ENCODE results near the gene HDAC9.
"Not testable (repeated sequence)": the region's sequence is repeated elsewhere in the genome, so short reads cannot be mapped to it uniquely, and the experiment has no call there.

The HDAC9 gene

DNA sequence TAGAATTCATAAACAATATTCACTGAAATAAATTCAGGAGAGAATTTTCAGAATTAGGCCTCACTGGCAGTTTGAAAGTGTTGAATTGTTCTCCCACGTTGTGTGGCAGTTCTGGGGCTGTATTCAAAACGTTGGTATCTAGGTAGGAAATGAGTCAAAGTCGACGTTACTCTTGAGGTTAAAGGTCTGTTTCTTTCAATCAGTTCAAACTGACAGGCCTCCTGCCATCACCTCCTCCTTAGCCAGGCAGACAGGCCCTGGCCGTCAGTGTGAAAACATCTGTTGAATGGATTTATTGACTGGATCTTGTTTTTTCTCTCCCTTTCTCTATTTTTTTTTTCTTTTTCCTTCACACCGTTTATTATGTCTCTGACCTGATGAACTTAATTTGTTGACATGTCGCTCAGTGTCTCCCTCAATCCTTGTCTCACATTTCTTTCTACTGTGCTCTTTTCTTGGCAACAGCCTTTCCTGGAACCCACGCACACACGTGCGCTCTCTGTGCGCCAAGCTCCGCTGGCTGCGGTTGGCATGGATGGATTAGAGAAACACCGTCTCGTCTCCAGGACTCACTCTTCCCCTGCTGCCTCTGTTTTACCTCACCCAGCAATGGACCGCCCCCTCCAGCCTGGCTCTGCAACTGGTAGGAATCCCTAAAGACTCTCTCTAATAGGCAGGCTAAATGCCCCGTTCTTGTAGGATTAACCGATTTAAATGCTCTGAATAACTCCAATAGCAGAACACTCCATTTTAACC is 231.7 kb downstream of the HDAC9 start:
- no peaks in the 10 kb centered on the region for H3F3A ChIP-seq (ENCODE audit: insufficient read depth)
- no peak overlapping the region for H3K4me3 ChIP-seq (ENCODE audit: insufficient read depth, low read length, poor library complexity, severe bottlenecking)
- no peak overlapping the region for H2AFZ ChIP-seq (ENCODE audit: low read depth, low read length, severe bottlenecking)
- no peaks in the 10 kb centered on the region for H3K27me3 ChIP-seq (ENCODE audit: low read length)
- no peaks in the 10 kb centered on the region for H3K9me2 ChIP-seq (replicated peaks; ENCODE audit: insufficient read depth, low read length)
- H3K4me2 ChIP-seq (ENCODE audit: low read depth, low read length, poor library complexity, severe bottlenecking): no peak overlapping the region
- H4K20me1 ChIP-seq (ENCODE audit: low read depth, low read length): no peaks in the 10 kb centered on the region
- H3K9ac ChIP-seq (ENCODE audit: low read length): no peak overlapping the region
- no peaks in the 10 kb centered on the region for H3K9me3 ChIP-seq (ENCODE audit: insufficient read depth, low read length)
- no peaks in the 10 kb centered on the region for H3K79me2 ChIP-seq (ENCODE audit: insufficient read depth, low read length)
- TF ChIP-seq EZH2phosphoT487 (conservative IDR thresholded peaks at IDR 0.05; ENCODE audit: low read length): no peak
- TF ChIP-seq, protein P1, sequence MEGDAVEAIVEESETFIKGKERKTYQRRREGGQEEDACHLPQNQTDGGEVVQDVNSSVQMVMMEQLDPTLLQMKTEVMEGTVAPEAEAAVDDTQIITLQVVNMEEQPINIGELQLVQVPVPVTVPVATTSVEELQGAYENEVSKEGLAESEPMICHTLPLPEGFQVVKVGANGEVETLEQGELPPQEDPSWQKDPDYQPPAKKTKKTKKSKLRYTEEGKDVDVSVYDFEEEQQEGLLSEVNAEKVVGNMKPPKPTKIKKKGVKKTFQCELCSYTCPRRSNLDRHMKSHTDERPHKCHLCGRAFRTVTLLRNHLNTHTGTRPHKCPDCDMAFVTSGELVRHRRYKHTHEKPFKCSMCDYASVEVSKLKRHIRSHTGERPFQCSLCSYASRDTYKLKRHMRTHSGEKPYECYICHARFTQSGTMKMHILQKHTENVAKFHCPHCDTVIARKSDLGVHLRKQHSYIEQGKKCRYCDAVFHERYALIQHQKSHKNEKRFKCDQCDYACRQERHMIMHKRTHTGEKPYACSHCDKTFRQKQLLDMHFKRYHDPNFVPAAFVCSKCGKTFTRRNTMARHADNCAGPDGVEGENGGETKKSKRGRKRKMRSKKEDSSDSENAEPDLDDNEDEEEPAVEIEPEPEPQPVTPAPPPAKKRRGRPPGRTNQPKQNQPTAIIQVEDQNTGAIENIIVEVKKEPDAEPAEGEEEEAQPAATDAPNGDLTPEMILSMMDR (IDR thresholded peaks at IDR 0.05; ENCODE audit: insufficient read depth, low read length, poor library complexity, severe bottlenecking): no peak
- no peaks in the 10 kb centered on the region for H3K36me3 ChIP-seq (ENCODE audit: low read length)
- H3K27ac ChIP-seq (ENCODE audit: low read depth, low read length): no peak overlapping the region

DNA sequence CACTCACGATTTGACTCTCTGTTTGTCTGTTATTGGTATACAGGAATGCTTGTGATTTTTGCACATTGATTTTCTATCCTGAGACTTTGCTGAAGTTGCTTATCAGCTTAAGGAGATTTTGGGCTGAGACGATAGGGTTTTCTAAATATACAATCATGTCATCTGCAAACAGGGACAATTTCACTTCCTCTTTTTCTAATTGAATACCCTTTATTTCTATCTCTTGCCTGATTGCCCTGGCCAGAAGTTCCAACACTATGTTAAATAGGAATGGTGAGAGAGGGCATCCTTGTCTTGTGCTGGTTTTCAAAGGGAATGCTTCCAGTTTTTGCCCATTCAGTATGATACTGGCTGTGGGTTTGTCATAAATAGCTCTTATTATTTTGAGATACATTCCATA is 240.5 kb downstream of the HDAC9 start:
- H3F3A ChIP-seq (ENCODE audit: insufficient read depth); H3K4me2 ChIP-seq (ENCODE audit: low read depth, low read length, poor library complexity, severe bottlenecking); H3K9me2 ChIP-seq (replicated peaks; ENCODE audit: insufficient read depth, low read length); H3K79me2 ChIP-seq (ENCODE audit: insufficient read depth, low read length); H3K9ac ChIP-seq (ENCODE audit: low read length); H3K27me3 ChIP-seq (ENCODE audit: low read length); H3K36me3 ChIP-seq (ENCODE audit: low read length); H4K20me1 ChIP-seq (ENCODE audit: low read depth, low read length); H3K27ac ChIP-seq (ENCODE audit: low read depth, low read length); H3K9me3 ChIP-seq (ENCODE audit: insufficient read depth, low read length); H3K4me3 ChIP-seq (ENCODE audit: insufficient read depth, low read length, poor library complexity, severe bottlenecking); H2AFZ ChIP-seq (ENCODE audit: low read depth, low read length, severe bottlenecking): not testable (repeated sequence)

DNA sequence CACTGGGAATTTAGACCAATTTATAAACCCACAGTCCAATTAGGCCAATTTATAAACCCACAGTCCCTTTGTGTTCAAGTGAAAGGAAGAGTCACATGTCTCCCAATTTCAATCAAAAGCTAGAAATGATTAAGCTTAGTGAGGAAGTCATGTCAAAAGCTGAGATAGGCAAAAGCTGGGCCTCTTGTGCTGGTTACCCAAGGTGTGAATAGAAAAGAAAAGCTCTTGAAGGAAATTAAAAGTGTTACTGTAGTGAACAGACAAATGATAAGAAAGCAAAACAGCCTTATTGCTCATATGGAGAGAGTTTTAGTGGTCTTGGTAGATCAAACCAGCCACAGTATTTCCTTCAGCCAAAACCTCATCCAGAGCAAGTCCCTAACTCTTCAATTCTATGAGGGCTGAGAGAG is 245.0 kb downstream of the HDAC9 start:
- Histone ChIP-seq H3K9me3 (ENCODE audit: insufficient read depth, low read length) (no peaks in the 10 kb centered on the region), H3K4me2 (ENCODE audit: low read depth, low read length, poor library complexity, severe bottlenecking) (no peak overlapping the region), H3K4me3 (ENCODE audit: insufficient read depth, low read length, poor library complexity, severe bottlenecking) (no peak overlapping the region), H3K36me3 (ENCODE audit: low read length) (no peaks in the 10 kb centered on the region; the same call in 1 of the 2 replicates), H3F3A (ENCODE audit: insufficient read depth) (no peaks in the 10 kb centered on the region), H3K27ac (ENCODE audit: low read depth, low read length) (no peak overlapping the region), H2AFZ (ENCODE audit: low read depth, low read length, severe bottlenecking) (no peak overlapping the region), H3K79me2 (ENCODE audit: insufficient read depth, low read length) (no peaks in the 10 kb centered on the region), H3K9ac (ENCODE audit: low read length) (no peak overlapping the region), H3K27me3 (ENCODE audit: low read length) (no peaks in the 10 kb centered on the region), H4K20me1 (ENCODE audit: low read depth, low read length) (no peaks in the 10 kb centered on the region), H3K9me2 (replicated peaks; ENCODE audit: insufficient read depth, low read length) (no peaks in the 10 kb centered on the region)
- no peak for TF ChIP-seq EZH2phosphoT487 (conservative IDR thresholded peaks at IDR 0.05; ENCODE audit: low read length)
- TF ChIP-seq, protein P1 (IDR thresholded peaks at IDR 0.05; ENCODE audit: insufficient read depth, low read length, poor library complexity, severe bottlenecking): no peak

DNA sequence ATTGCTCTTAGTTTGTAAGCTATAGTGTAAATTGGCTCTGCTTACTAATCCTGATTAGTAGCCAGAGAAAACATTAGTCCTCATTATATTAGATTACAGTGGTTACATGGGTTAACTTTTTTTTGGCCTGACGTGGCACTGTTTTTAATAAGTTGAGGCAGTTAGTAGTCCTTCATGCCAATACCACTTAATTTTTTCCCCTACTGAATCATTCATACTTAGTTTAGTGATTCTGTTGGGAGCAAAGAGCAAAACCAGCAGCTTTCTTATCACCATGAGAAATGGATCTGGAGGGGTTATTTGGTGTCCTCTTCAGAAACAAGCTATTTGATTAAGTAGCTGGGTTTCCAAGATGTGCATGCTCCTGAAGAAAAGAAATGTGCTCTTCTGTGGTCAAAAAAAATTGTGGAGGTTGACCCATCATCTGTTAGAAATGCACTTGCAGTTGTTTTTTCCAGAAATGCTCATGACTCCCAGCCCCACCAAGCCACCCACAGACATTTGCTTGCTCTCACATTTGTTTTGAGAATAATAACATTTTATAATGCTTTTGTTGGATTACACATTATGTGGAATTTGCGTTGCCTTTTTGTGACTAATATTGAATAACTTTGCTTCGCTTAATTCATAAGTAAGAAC is 258.5 kb downstream of the HDAC9 start:
- Histone ChIP-seq H3K27me3 (ENCODE audit: low read length) (no peaks in the 10 kb centered on the region), H3K27ac (ENCODE audit: low read depth, low read length) (no peak overlapping the region), H3K4me3 (ENCODE audit: insufficient read depth, low read length, poor library complexity, severe bottlenecking) (no peak overlapping the region), H3K4me2 (ENCODE audit: low read depth, low read length, poor library complexity, severe bottlenecking) (no peak overlapping the region), H4K20me1 (ENCODE audit: low read depth, low read length) (no peaks in the 10 kb centered on the region), H2AFZ (ENCODE audit: low read depth, low read length, severe bottlenecking) (no peak overlapping the region), H3K36me3 (ENCODE audit: low read length) (no peaks in the 10 kb centered on the region), H3K79me2 (ENCODE audit: insufficient read depth, low read length) (no peaks in the 10 kb centered on the region), H3K9me2 (replicated peaks; ENCODE audit: insufficient read depth, low read length) (no peaks in the 10 kb centered on the region), H3K9ac (ENCODE audit: low read length) (no peak overlapping the region), H3K9me3 (ENCODE audit: insufficient read depth, low read length) (no peaks in the 10 kb centered on the region), H3F3A (ENCODE audit: insufficient read depth) (no peaks in the 10 kb centered on the region)
- no peak for TF ChIP-seq EZH2phosphoT487 (conservative IDR thresholded peaks at IDR 0.05; ENCODE audit: low read length)
- TF ChIP-seq, protein P1 (IDR thresholded peaks at IDR 0.05; ENCODE audit: insufficient read depth, low read length, poor library complexity, severe bottlenecking): no peak
